ENCODE data around the gene RGS18. TPM values are rescaled to one million over a fixed set of nuclear protein-coding genes. Genes with fewer than 3 reads are reported as not detected.

RGS18 gene
- total and polyA plus RNA-seq, 2 donors (not counting 1 experiment from before 2014, with no cell fraction given): 0.09 TPM; not detected in 1

GRCh38 chr1:192183788-192184187 is 25.5 kb downstream of the RGS18 start:
- POLR2A ChIA-PET: no interaction called here
- CTCF ChIA-PET: no interaction called here

GRCh38 chr1:192186197-192186596 is 27.9 kb downstream of the RGS18 start:
- H4K20me1 ChIP-seq (ENCODE audit: control insufficient read depth, insufficient read depth, low read length, poor library complexity, severe bottlenecking): no peaks in the 10 kb centered on the region
- no peak overlapping the region for H3K4me2 ChIP-seq (replicated peaks; ENCODE audit: low read depth, low read length, poor library complexity, severe bottlenecking)
- ChIA-PET CTCF (no interaction called here), POLR2A (no interaction called here)
- intact Hi-C loops (cut with micrococcal nuclease): no loop called here
- no peaks in the 10 kb centered on the region for H3K79me2 ChIP-seq (ENCODE audit: control insufficient read depth, insufficient read depth, low read length)
- H3K4me3 Mint-ChIP-seq: no peak overlapping the region
- H3K4me1 Mint-ChIP-seq: no peaks in the 10 kb centered on the region
- no peaks in the 10 kb centered on the region for H3K27me3 ChIP-seq (replicated peaks in 1 of 4; ENCODE audit: control extremely low read depth in 1 of 4, control insufficient read depth in 3 of 4, insufficient read depth in 4 of 4, low read length in 3 of 4)
- DNase-seq (no peak), ATAC-seq (ENCODE audit: low read depth) (no peak)
- no peak overlapping the region for H3K27ac ChIP-seq (ENCODE audit: low read length in 2 of 2)
- H3K27me3 Mint-ChIP-seq: no peaks in the 10 kb centered on the region
- peaks cover 1% of the 10 kb centered on the region for H3K9me3 Mint-ChIP-seq (ENCODE audit: insufficient read depth)
- H3K9ac ChIP-seq (ENCODE audit: low read length): no peak overlapping the region
- H3K36me3 ChIP-seq (replicated peaks in 1 of 2; ENCODE audit: control extremely low read depth in 1 of 2, control insufficient read depth in 1 of 2, extremely low read depth in 1 of 2, insufficient read depth in 2 of 2, low read length in 1 of 2): no peaks in the 10 kb centered on the region
- TF ChIP-seq EZH2 (IDR thresholded peaks at IDR 0.05; ENCODE audit: borderline replicate concordance, insufficient read depth, low read depth, low read length, poor library complexity, severe bottlenecking): no peak
- TF ChIP-seq CTCF (IDR thresholded peaks at IDR 0.05): no peak
- no peak overlapping the region for H2AFZ ChIP-seq (ENCODE audit: insufficient read depth, low read depth, low read length, poor library complexity, severe bottlenecking)
- H3K9me3 ChIP-seq (ENCODE audit: control extremely low read depth in 1 of 3, control insufficient read depth in 2 of 3, insufficient read depth in 1 of 3, low read length in 2 of 3): no peaks in the 10 kb centered on the region
- H3K4me1 ChIP-seq (ENCODE audit: control insufficient read depth in 2 of 2, insufficient read depth in 2 of 2, low read length in 2 of 2): no peaks in the 10 kb centered on the region
- 95% methylated on average over 2 of the region's 4 CpGs for WGBS (ENCODE audit: insufficient coverage)
- no peak overlapping the region for H3K27ac Mint-ChIP-seq
- H3K4me3 ChIP-seq (ENCODE audit: control extremely low read depth in 1 of 5, extremely low read depth in 1 of 5, insufficient read depth in 1 of 5, low read depth in 2 of 5, low read length in 4 of 5): no peak overlapping the region

More at GRCh38 chr1:192183788-192184187, 25.5 kb downstream of the RGS18 start:
- Mint-ChIP-seq H3K9me3 (ENCODE audit: insufficient read depth) (peaks cover 1% of the 10 kb centered on the region), H3K4me1 (no peaks in the 10 kb centered on the region), H3K27ac (no peak overlapping the region), H3K4me3 (no peak overlapping the region), H3K27me3 (no peaks in the 10 kb centered on the region)
- no peak for TF ChIP-seq EZH2 (IDR thresholded peaks at IDR 0.05; ENCODE audit: borderline replicate concordance, insufficient read depth, low read depth, low read length, poor library complexity, severe bottlenecking)
- no peak for TF ChIP-seq CTCF (IDR thresholded peaks at IDR 0.05)
- WGBS (ENCODE audit: insufficient coverage): 71% methylated on average over 1 of the region's 1 CpG
- H3K9ac ChIP-seq (ENCODE audit: low read length): no peak overlapping the region
- no peak overlapping the region for H3K4me2 ChIP-seq (replicated peaks; ENCODE audit: low read depth, low read length, poor library complexity, severe bottlenecking)
- DNase-seq (no peak), ATAC-seq (ENCODE audit: low read depth) (no peak)
- H4K20me1 ChIP-seq (ENCODE audit: control insufficient read depth, insufficient read depth, low read length, poor library complexity, severe bottlenecking): no peaks in the 10 kb centered on the region
- no peaks in the 10 kb centered on the region for H3K4me1 ChIP-seq (ENCODE audit: control insufficient read depth in 2 of 2, insufficient read depth in 2 of 2, low read length in 2 of 2)
- H3K27me3 ChIP-seq (replicated peaks in 1 of 4; ENCODE audit: control extremely low read depth in 1 of 4, control insufficient read depth in 3 of 4, insufficient read depth in 4 of 4, low read length in 3 of 4): no peaks in the 10 kb centered on the region
- H3K4me3 ChIP-seq (ENCODE audit: control extremely low read depth in 1 of 5, extremely low read depth in 1 of 5, insufficient read depth in 1 of 5, low read depth in 2 of 5, low read length in 4 of 5): no peak overlapping the region
- intact Hi-C loops (cut with micrococcal nuclease): no loop called here
- H2AFZ ChIP-seq (ENCODE audit: insufficient read depth, low read depth, low read length, poor library complexity, severe bottlenecking): no peak overlapping the region
- no peaks in the 10 kb centered on the region for H3K79me2 ChIP-seq (ENCODE audit: control insufficient read depth, insufficient read depth, low read length)
- H3K36me3 ChIP-seq (replicated peaks in 1 of 2; ENCODE audit: control extremely low read depth in 1 of 2, control insufficient read depth in 1 of 2, extremely low read depth in 1 of 2, insufficient read depth in 2 of 2, low read length in 1 of 2): no peaks in the 10 kb centered on the region
- H3K9me3 ChIP-seq (ENCODE audit: control extremely low read depth in 1 of 3, control insufficient read depth in 2 of 3, insufficient read depth in 1 of 3, low read length in 2 of 3): no peaks in the 10 kb centered on the region
- no peak overlapping the region for H3K27ac ChIP-seq (ENCODE audit: low read length in 2 of 2)

Measured in B cell (primary cell).